Nephron progenitor cell (in vitro differentiated cells): ENCODE measurements around the gene HDAC9.

Experiments used
- DNase-seq: peaks from one replicate; pipeline ENCODE4 v3.0.0; 2021
- H3K27ac Mint-ChIP-seq: 2 replicates; pipeline ENCODE4 v1.8.0; 2021; ENCODE audit warnings: mild to moderate bottlenecking, moderate library complexity, mixed read lengths
- H3K27me3 Mint-ChIP-seq: 2 replicates; pipeline ENCODE4 v1.8.0; 2021; ENCODE audit warnings: mild to moderate bottlenecking, low read depth, mixed read lengths; ENCODE audit not compliant: poor library complexity
- H3K36me3 Mint-ChIP-seq: 2 replicates; pipeline ENCODE4 v1.8.0; 2021; ENCODE audit warnings: low read depth, mixed read lengths
- H3K4me1 Mint-ChIP-seq: 2 replicates; pipeline ENCODE4 v1.8.0; 2021; ENCODE audit warnings: mixed read lengths
- H3K4me3 Mint-ChIP-seq: 2 replicates; pipeline ENCODE4 v1.8.0; 2021; ENCODE audit warnings: mild to moderate bottlenecking, moderate library complexity, mixed read lengths
- H3K9me3 Mint-ChIP-seq: 2 replicates; pipeline ENCODE4 v1.8.0; 2021; ENCODE audit warnings: mild to moderate bottlenecking, moderate library complexity, mixed read lengths
- CTCF ChIP-seq: fragments of 200-600 bp; sonication (generic); IDR thresholded peaks from 2 replicates; pipeline ENCODE4 v1.5.0; 2021; ENCODE audit warnings: antibody characterized with exemption

Gene HDAC9

GRCh38 chr7:18610331-18610948 is 114.9 kb downstream of the HDAC9 start:
- peaks cover 6% of the 10 kb centered on the region for H3K36me3 Mint-ChIP-seq
- H3K4me3 Mint-ChIP-seq, result no peak overlapping the region
- no peak overlapping the region for H3K27ac Mint-ChIP-seq
- H3K9me3 Mint-ChIP-seq, result peaks cover 7% of the 10 kb centered on the region
- peaks cover 8% of the 10 kb centered on the region for H3K27me3 Mint-ChIP-seq
- no peaks in the 10 kb centered on the region for H3K4me1 Mint-ChIP-seq
- peak; percentile 30 for DNase-seq
- TF ChIP-seq CTCF, result peak; percentile 62

- Mint-ChIP-seq H3K27ac (no peak overlapping the region), H3K9me3 (no peaks in the 10 kb centered on the region), H3K27me3 (peaks cover 5% of the 10 kb centered on the region), H3K4me3 (no peak overlapping the region), H3K36me3 (peaks cover 6% of the 10 kb centered on the region), H3K4me1 (no peaks in the 10 kb centered on the region)
- no peak for DNase-seq
- no peak for TF ChIP-seq CTCF
These were observed 119.3 kb downstream of the HDAC9 start for GRCh38 chr7:18614841-18615240.

- H3K9me3 Mint-ChIP-seq, result no peaks in the 10 kb centered on the region
- no peak for DNase-seq
- H3K4me3 Mint-ChIP-seq, result no peak overlapping the region
- peaks cover 6% of the 10 kb centered on the region for H3K4me1 Mint-ChIP-seq
- no peak overlapping the region for H3K27ac Mint-ChIP-seq
- no peak for TF ChIP-seq CTCF
- H3K27me3 Mint-ChIP-seq, result peaks cover 2% of the 10 kb centered on the region
- H3K36me3 Mint-ChIP-seq, result peaks cover 2% of the 10 kb centered on the region
These were observed 123.8 kb downstream of the HDAC9 start for GRCh38 chr7:18619311-18619710.

- H3K27me3 Mint-ChIP-seq, result peaks cover 3% of the 10 kb centered on the region
- H3K9me3 Mint-ChIP-seq, result no peaks in the 10 kb centered on the region
- H3K27ac Mint-ChIP-seq, result no peak overlapping the region
- DNase-seq, result no peak
- no peak overlapping the region for H3K4me3 Mint-ChIP-seq
- peaks cover 38% of the 10 kb centered on the region for H3K4me1 Mint-ChIP-seq
- no peak for TF ChIP-seq CTCF
- H3K36me3 Mint-ChIP-seq, result no peaks in the 10 kb centered on the region
These were observed 127.8 kb downstream of the HDAC9 start for GRCh38 chr7:18623389-18623788.

- DNase-seq, result no peak
- peaks cover 3% of the 10 kb centered on the region for H3K27me3 Mint-ChIP-seq
- H3K9me3 Mint-ChIP-seq, result no peaks in the 10 kb centered on the region
- TF ChIP-seq CTCF, result no peak
- H3K4me1 Mint-ChIP-seq, result peaks cover 47% of the 10 kb centered on the region
- no peak overlapping the region for H3K4me3 Mint-ChIP-seq
- no peaks in the 10 kb centered on the region for H3K36me3 Mint-ChIP-seq
- H3K27ac Mint-ChIP-seq, result peak overlapping the region; percentile 25
These were observed 128.9 kb downstream of the HDAC9 start for GRCh38 chr7:18624459-18624858.

GRCh38 chr7:18626086-18626485 is 130.5 kb downstream of the HDAC9 start:
- no peak for DNase-seq
- Mint-ChIP-seq H3K27ac (peak overlapping the region; percentile 40), H3K9me3 (no peaks in the 10 kb centered on the region), H3K36me3 (no peaks in the 10 kb centered on the region), H3K4me3 (no peak overlapping the region), H3K27me3 (peaks cover 3% of the 10 kb centered on the region), H3K4me1 (peaks cover 52% of the 10 kb centered on the region)
- no peak for TF ChIP-seq CTCF
